Suprapubic skin (tissue), 4 donors: ENCODE results near the gene IFIT3. TPM values are rescaled to one million over a fixed set of nuclear protein-coding genes. Genes with fewer than 3 reads are reported as not detected.

Source experiments
- DNase-seq, 2 donors: peaks; one replicate each; pipeline ENCODE4 v3.0.0-alpha.2; 2019; ENCODE audit warnings: low spot score in 2 of 2
- H3K27ac ChIP-seq: fragments of 200-600 bp; sonication (generic); one replicate; pipeline ENCODE4 v1.5.1; 2019
- H3K27me3 ChIP-seq: fragments of 200-600 bp; sonication (generic); one replicate; pipeline ENCODE4 v1.5.1; 2019
- H3K36me3 ChIP-seq: fragments of 200-600 bp; sonication (generic); one replicate; pipeline ENCODE4 v1.5.1; 2019
- H3K4me1 ChIP-seq: fragments of 200-600 bp; sonication (generic); one replicate; pipeline ENCODE4 v1.5.1; 2019
- H3K4me3 ChIP-seq: fragments of 200-600 bp; sonication (generic); one replicate; pipeline ENCODE4 v1.5.1; 2019; ENCODE audit warnings: mild to moderate bottlenecking
- H3K9me3 ChIP-seq: fragments of 200-600 bp; sonication (generic); one replicate; pipeline ENCODE4 v1.5.1; 2019
- EP300 ChIP-seq: sonication (generic); formaldehyde crosslinking; IDR thresholded peaks from one replicate; pipeline ENCODE4 v1.6.1; 2017; ENCODE audit warnings: antibody characterized with exemption
- POLR2A ChIP-seq, 2 donors: fragments of 450-650 bp; IDR thresholded peaks; one replicate each; pipeline ENCODE4 v1.6.1; 2017; ENCODE audit warnings: antibody characterized with exemption in 2 of 2, mild to moderate bottlenecking in 2 of 2, moderate library complexity in 2 of 2
- POLR2AphosphoS5 ChIP-seq, 3 donors: sonication (generic); formaldehyde crosslinking; IDR thresholded peaks; one replicate each; pipeline ENCODE4 v1.6.1; 2017; ENCODE audit warnings: antibody characterized with exemption in 3 of 3
- WGBS: methylation state at CpG from one replicate; pipeline ENCODE4 v1.1.5; 2018; 5-methylcytosine and 5-hydroxymethylcytosine counted together
- total RNA-seq, 4 donors: library from RNA; depleted of rRNA; stranded (reverse); fragments of >200 nt; gene quantifications; one replicate each; pipeline ENCODE4 v1.1.0, GENCODE V29; 2016
- TF ChIP-seq, protein P1 (sequence below), 2 donors: fragments of 200-600 bp in 1 of 2; fragments of 450-650 bp in 1 of 2; sonication (generic) in 1 of 2; IDR thresholded peaks; one replicate each; pipeline ENCODE4 v1.5.1; 2016 to 2019; ENCODE audit warnings: antibody characterized with exemption in 2 of 2, mild to moderate bottlenecking in 1 of 2, moderate library complexity in 1 of 2

Gene IFIT3
- total RNA-seq, 4 donors from 2014 or later = 1.5 to 4.9 (median 2.1) TPM

DNA sequence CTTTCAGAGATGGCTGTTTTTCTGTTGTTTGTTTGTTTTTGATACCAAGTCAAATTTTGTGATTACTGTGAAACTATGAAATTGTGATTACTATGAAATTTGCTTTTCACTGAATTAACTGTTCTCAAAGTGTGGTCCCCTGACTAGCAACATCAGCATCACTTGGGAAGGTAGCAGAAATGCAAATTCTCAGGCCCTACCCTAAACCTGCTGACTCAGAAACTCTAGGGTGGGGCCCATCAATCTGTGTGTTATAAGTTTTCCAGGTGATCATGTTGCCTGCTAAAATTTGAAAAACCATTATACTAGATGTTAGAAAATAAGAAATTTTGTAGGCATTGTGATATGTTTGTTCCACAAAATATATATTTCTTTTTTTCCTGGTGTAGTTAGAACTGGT lies 51.3 kb downstream of the IFIT3 start:
- H3K27me3 ChIP-seq = no peaks in the 10 kb centered on the region
- TF ChIP-seq POLR2AphosphoS5 (IDR thresholded peaks at IDR 0.05) (no peak), EP300 (no peak), POLR2A (IDR thresholded peaks at IDR 0.05) (no peak)
- TF ChIP-seq, protein P1, sequence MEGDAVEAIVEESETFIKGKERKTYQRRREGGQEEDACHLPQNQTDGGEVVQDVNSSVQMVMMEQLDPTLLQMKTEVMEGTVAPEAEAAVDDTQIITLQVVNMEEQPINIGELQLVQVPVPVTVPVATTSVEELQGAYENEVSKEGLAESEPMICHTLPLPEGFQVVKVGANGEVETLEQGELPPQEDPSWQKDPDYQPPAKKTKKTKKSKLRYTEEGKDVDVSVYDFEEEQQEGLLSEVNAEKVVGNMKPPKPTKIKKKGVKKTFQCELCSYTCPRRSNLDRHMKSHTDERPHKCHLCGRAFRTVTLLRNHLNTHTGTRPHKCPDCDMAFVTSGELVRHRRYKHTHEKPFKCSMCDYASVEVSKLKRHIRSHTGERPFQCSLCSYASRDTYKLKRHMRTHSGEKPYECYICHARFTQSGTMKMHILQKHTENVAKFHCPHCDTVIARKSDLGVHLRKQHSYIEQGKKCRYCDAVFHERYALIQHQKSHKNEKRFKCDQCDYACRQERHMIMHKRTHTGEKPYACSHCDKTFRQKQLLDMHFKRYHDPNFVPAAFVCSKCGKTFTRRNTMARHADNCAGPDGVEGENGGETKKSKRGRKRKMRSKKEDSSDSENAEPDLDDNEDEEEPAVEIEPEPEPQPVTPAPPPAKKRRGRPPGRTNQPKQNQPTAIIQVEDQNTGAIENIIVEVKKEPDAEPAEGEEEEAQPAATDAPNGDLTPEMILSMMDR (IDR thresholded peaks at IDR 0.05) = no peak
- no peak for DNase-seq
- H3K4me1 ChIP-seq = peaks cover 12% of the 10 kb centered on the region
- H3K36me3 ChIP-seq = no peaks in the 10 kb centered on the region
- H3K27ac ChIP-seq = no peak overlapping the region
- no peak overlapping the region for H3K4me3 ChIP-seq
- H3K9me3 ChIP-seq = no peaks in the 10 kb centered on the region

DNA sequence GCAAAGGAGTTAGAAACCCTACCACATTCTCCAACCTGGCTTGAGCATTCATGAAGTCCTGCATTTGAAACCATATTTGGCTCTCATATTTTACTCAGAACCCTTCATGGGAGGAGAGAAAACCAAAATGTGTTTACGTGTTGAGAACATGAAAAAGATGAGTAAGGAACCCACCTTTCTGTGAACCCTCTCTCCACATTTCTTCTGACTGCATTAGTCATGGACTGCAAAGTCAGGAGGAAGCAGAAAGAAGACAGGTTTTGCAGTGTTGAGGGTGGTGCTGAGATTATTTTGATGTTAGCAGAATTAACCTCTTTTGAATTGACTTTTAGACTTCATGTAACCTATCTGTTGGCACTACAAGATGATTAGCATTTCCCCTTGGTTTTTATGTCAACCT lies 55.0 kb downstream of the IFIT3 start:
- Histone ChIP-seq H3K27me3 (no peaks in the 10 kb centered on the region), H3K36me3 (no peaks in the 10 kb centered on the region), H3K27ac (no peak overlapping the region), H3K9me3 (no peaks in the 10 kb centered on the region), H3K4me3 (no peak overlapping the region), H3K4me1 (no peaks in the 10 kb centered on the region)
- WGBS = 91% methylated on average over 1 of the region's 1 CpG
- TF ChIP-seq POLR2AphosphoS5 (IDR thresholded peaks at IDR 0.05) (no peak), POLR2A (IDR thresholded peaks at IDR 0.05) (no peak), EP300 (no peak)
- TF ChIP-seq, protein P1 (IDR thresholded peaks at IDR 0.05) = no peak
- DNase-seq = no peak

DNA sequence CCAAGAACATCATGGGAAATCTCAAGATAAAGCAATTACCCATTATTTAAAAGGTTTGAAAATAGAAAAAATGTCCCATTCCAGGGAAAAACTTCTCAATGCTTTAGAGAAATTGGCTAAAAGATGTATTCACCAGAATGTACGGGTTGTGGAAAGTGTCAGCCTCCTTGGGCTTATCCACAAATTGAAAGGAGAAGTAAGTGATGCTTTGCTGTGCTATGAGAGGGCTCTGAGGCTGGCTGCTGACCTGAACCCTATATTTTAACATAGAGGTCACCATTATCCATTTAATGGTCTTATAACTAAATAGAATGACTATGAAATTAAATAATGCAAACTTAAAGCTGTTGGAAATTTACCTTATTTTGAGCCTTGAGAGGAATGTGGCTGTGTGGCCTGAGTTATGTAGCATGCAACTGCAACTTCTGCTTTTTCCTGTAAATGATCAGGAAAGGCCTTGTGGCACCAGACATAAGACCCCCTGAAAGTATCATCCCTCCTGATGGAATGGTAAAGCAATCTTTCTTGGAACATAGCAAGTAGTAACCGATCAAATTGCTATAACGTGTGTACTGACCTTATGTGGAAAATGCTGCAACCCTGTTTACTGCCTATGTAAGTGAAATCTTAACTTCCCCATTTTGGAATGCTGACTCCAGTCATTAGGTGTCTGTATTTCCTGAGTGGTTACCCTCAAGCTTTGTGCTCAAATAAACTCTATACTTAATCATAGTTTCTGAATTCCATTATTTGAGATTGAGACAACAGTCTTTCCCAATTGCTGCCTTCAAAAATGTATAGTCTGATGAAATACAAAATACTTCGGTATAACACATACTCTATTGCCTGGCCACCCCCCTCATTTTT lies 56.9 kb downstream of the IFIT3 start:
- WGBS = 77% methylated on average over 4 of the region's 4 CpGs
- H3K9me3 ChIP-seq = no peaks in the 10 kb centered on the region
- H3K27ac ChIP-seq = no peak overlapping the region
- H3K4me1 ChIP-seq = no peaks in the 10 kb centered on the region
- TF ChIP-seq POLR2AphosphoS5 (IDR thresholded peaks at IDR 0.05) = no peak
- TF ChIP-seq, protein P1 (IDR thresholded peaks at IDR 0.05) = no peak
- no peak for TF ChIP-seq EP300
- no peak for TF ChIP-seq POLR2A (IDR thresholded peaks at IDR 0.05)
- no peak for DNase-seq
- H3K27me3 ChIP-seq = no peaks in the 10 kb centered on the region
- no peaks in the 10 kb centered on the region for H3K36me3 ChIP-seq
- H3K4me3 ChIP-seq = no peak overlapping the region

DNA sequence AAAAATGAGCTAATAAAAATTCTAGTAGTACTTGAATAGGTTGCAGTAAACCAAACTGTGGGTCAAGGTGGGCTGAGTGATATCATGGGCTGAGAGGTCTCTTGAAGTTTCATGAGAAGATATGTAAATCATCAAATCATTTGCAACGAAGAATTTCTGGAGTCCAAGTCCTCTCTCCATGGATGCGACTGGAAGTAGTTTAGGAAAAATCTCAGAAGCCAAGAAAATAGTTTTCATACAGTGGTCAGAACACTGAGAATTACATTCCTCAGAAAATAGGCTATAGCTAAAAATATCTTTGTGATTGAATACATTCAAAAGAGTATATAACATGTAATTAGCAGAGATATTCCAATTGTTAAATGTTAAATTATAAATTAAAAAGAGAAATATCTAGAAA lies 61.0 kb downstream of the IFIT3 start:
- peaks cover 26% of the 10 kb centered on the region for H3K4me1 ChIP-seq

DNA sequence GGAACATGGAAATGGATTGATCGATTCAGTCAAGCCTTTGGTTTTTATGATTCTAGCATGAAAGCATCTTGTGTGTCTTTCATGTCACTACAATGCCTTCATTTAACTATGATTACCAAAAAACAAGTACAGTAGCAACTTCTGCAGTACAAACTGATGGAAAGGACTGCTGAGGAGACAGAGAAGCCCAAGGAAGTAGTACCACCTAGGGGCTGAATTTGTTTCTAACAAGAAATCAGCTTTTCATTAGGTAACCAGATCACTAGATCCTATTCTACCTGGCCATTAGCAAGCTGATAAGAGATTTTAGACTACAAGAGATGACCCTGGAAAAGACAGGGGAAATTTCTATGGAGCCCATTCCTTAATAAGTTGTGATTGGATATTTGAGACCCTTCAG lies 61.5 kb downstream of the IFIT3 start:
- 73% methylated on average over 1 of the region's 1 CpG for WGBS
- H3K4me3 ChIP-seq = no peak overlapping the region
- no peaks in the 10 kb centered on the region for H3K27me3 ChIP-seq
- H3K27ac ChIP-seq = no peak overlapping the region
- no peak for DNase-seq
- H3K4me1 ChIP-seq = peaks cover 31% of the 10 kb centered on the region
- H3K36me3 ChIP-seq = no peaks in the 10 kb centered on the region
- no peaks in the 10 kb centered on the region for H3K9me3 ChIP-seq
- TF ChIP-seq POLR2A (IDR thresholded peaks at IDR 0.05) = no peak
- TF ChIP-seq, protein P1 (IDR thresholded peaks at IDR 0.05) = peak in 1 of 2 donors; percentile 20

More for the DNA sequence above, 61.0 kb downstream of the IFIT3 start:
- H3K9me3 ChIP-seq = no peaks in the 10 kb centered on the region
- 75% methylated on average over 2 of the region's 2 CpGs for WGBS
- no peaks in the 10 kb centered on the region for H3K36me3 ChIP-seq
- no peak for TF ChIP-seq POLR2AphosphoS5 (IDR thresholded peaks at IDR 0.05)
- TF ChIP-seq, protein P1 (IDR thresholded peaks at IDR 0.05) = no peak
- TF ChIP-seq EP300 = no peak
- TF ChIP-seq POLR2A (IDR thresholded peaks at IDR 0.05) = no peak
- no peaks in the 10 kb centered on the region for H3K27me3 ChIP-seq
- H3K4me3 ChIP-seq = no peak overlapping the region
- no peak overlapping the region for H3K27ac ChIP-seq
- DNase-seq = no peak

Other genes starting within 250 kb of the IFIT3 start
- 1 to 10 TPM in 2 of 4 donors, under 1 TPM in 2; 0.68 to 4.2 (median 1.1) TPM for gene CH25H, start 120.7 kb upstream of the IFIT3 start, total RNA-seq
- gene LIPA, start 76.2 kb upstream of the IFIT3 start, total RNA-seq = 10 to 100 TPM; 15.6 to 21.2 (median 18.8) TPM
- gene IFIT2, start 26.0 kb upstream of the IFIT3 start, total RNA-seq = 1 to 10 TPM in 3 of 4 donors, under 1 TPM in 1; 0.49 to 2.6 (median 1.4) TPM
- gene IFIT1B, start 50.1 kb downstream of the IFIT3 start, total RNA-seq = not detected
- 1 to 10 TPM; 1.9 to 7.1 (median 2.7) TPM for gene IFIT1, start 64.6 kb downstream of the IFIT3 start, total RNA-seq
- 1 to 10 TPM; 4.3 to 8.2 (median 6.3) TPM for gene IFIT5, start 86.6 kb downstream of the IFIT3 start, total RNA-seq
- 1 to 10 TPM in 2 of 4 donors, under 1 TPM in 2; 0.60 to 1.4 (median 1.0) TPM for gene SLC16A12, start 207.6 kb downstream of the IFIT3 start, total RNA-seq